ENCODE measurements around the gene LGR6. TPM values are rescaled to one million over a fixed set of nuclear protein-coding genes. Genes with fewer than 3 reads are reported as not detected.

Gene LGR6
- polyA plus RNA-seq, 3 donors: not detected

DNA sequence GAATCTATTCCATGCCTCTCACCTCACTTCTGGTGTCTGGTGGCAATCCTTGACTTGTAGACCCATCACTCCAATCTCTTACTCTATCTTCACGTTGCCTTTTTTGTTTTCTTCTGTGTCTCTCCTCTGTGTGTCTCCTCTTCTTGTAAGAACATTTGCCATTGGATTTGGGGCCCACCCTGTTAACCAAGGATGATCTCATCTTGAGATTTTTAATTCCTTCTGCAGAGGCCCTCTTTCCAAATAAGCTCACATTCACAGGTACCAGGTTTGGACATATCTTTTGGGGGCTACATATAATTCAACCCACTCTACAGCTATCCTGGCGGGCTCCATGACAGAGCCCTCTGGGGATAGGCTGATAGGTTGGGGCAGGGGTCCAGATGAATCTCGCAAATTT lies 92.3 kb downstream of the LGR6 start:
- no peak overlapping the region for H2AFZ ChIP-seq (ENCODE audit: insufficient read depth, low read depth, low read length, poor library complexity, severe bottlenecking)
- H3K4me2 ChIP-seq (replicated peaks; ENCODE audit: extremely low read depth, low read length, poor library complexity, severe bottlenecking): no peak overlapping the region
- intact Hi-C loops (cut with micrococcal nuclease): no loop called here
- no peaks in the 10 kb centered on the region for H3K79me2 ChIP-seq (ENCODE audit: insufficient read depth, low read length)
- no peaks in the 10 kb centered on the region for H3K4me1 ChIP-seq (ENCODE audit: control insufficient read depth in 1 of 2, insufficient read depth in 2 of 2, low read length in 2 of 2)
- Mint-ChIP-seq H3K36me3 (no peaks in the 10 kb centered on the region), H3K9me3 (no peaks in the 10 kb centered on the region), H3K4me3 (no peak overlapping the region), H3K27me3 (ENCODE audit: low read depth in 3 of 3) (peaks cover 15 to 46% (median 22%) of the 10 kb centered on the region in 3 donors), H3K27ac (no peak overlapping the region), H3K4me1 (peaks cover 3% of the 10 kb centered on the region)
- no peaks in the 10 kb centered on the region for H3K9me3 ChIP-seq (replicated peaks in 1 of 2; ENCODE audit: control insufficient read depth in 1 of 2, insufficient read depth in 1 of 2, low read length in 2 of 2)
- peaks cover 9 to 17% of the 10 kb centered on the region in 2 donors for H3K27me3 ChIP-seq (ENCODE audit: control insufficient read depth in 2 of 2, insufficient read depth in 2 of 2, low read length in 2 of 2)
- WGBS (ENCODE audit: insufficient coverage): 100% methylated on average over 1 of the region's 3 CpGs
- H3K36me3 ChIP-seq (replicated peaks in 1 of 2; ENCODE audit: control insufficient read depth in 1 of 2, insufficient read depth in 2 of 2, low read length in 2 of 2): no peaks in the 10 kb centered on the region
- DNase-seq: no peak
- H3K4me3 ChIP-seq (replicated peaks in 1 of 3; ENCODE audit: low read depth in 2 of 3, low read length in 3 of 3): no peak overlapping the region
- H3K27ac ChIP-seq (ENCODE audit: low read depth in 1 of 2, low read length in 2 of 2): no peak overlapping the region
- TF ChIP-seq, protein P1, sequence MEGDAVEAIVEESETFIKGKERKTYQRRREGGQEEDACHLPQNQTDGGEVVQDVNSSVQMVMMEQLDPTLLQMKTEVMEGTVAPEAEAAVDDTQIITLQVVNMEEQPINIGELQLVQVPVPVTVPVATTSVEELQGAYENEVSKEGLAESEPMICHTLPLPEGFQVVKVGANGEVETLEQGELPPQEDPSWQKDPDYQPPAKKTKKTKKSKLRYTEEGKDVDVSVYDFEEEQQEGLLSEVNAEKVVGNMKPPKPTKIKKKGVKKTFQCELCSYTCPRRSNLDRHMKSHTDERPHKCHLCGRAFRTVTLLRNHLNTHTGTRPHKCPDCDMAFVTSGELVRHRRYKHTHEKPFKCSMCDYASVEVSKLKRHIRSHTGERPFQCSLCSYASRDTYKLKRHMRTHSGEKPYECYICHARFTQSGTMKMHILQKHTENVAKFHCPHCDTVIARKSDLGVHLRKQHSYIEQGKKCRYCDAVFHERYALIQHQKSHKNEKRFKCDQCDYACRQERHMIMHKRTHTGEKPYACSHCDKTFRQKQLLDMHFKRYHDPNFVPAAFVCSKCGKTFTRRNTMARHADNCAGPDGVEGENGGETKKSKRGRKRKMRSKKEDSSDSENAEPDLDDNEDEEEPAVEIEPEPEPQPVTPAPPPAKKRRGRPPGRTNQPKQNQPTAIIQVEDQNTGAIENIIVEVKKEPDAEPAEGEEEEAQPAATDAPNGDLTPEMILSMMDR (IDR thresholded peaks at IDR 0.05): no peak
- no peaks in the 10 kb centered on the region for H4K20me1 ChIP-seq (ENCODE audit: insufficient read depth, low read length)
- H3K9ac ChIP-seq (ENCODE audit: insufficient read depth, low read length, poor library complexity, severe bottlenecking): no peak overlapping the region

DNA sequence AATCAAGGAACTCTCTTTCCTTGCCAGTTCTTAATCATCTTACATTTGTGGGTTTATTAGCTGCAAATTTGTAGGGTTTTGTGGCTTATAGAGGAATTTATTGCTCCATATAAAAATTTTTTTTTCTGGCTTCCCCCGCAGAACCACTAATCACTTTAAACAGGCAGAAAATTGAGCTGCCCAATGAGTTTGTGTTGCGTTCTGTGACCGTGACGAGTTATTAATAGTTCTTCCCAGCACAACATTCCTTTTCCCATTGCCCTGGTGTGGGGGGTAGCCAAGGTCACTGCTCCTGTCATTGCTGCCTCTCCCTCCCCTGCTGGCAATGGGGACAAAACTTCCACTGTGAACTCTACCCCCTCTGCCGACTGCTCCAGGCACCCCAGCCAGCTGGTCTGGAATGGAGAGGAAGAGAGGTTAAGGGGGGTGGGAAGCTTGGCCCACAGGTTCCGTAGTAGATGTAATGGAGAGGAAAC lies 93.1 kb downstream of the LGR6 start:
- H3K36me3 ChIP-seq (replicated peaks in 1 of 2; ENCODE audit: control insufficient read depth in 1 of 2, insufficient read depth in 2 of 2, low read length in 2 of 2): no peaks in the 10 kb centered on the region
- H3K27ac Mint-ChIP-seq: no peak overlapping the region
- H3K4me3 Mint-ChIP-seq: no peak overlapping the region
- no peak overlapping the region for H3K4me2 ChIP-seq (replicated peaks; ENCODE audit: extremely low read depth, low read length, poor library complexity, severe bottlenecking)
- TF ChIP-seq, protein P1 (IDR thresholded peaks at IDR 0.05): no peak
- no peaks in the 10 kb centered on the region for H3K4me1 ChIP-seq (ENCODE audit: control insufficient read depth in 1 of 2, insufficient read depth in 2 of 2, low read length in 2 of 2)
- no peak overlapping the region for H2AFZ ChIP-seq (ENCODE audit: insufficient read depth, low read depth, low read length, poor library complexity, severe bottlenecking)
- no peaks in the 10 kb centered on the region for H3K9me3 Mint-ChIP-seq
- no CpG with 5 or more reads among the region's 6 CpGs for WGBS (ENCODE audit: insufficient coverage)
- H3K4me1 Mint-ChIP-seq: peaks cover 3% of the 10 kb centered on the region
- DNase-seq: no peak
- no peaks in the 10 kb centered on the region for H3K79me2 ChIP-seq (ENCODE audit: insufficient read depth, low read length)
- H3K9ac ChIP-seq (ENCODE audit: insufficient read depth, low read length, poor library complexity, severe bottlenecking): no peak overlapping the region
- intact Hi-C loops (cut with micrococcal nuclease): no loop called here
- no peaks in the 10 kb centered on the region for H3K36me3 Mint-ChIP-seq
- H3K27me3 Mint-ChIP-seq (ENCODE audit: low read depth in 3 of 3): peaks cover 15 to 44% (median 19%) of the 10 kb centered on the region in 3 donors
- H3K9me3 ChIP-seq (replicated peaks in 1 of 2; ENCODE audit: control insufficient read depth in 1 of 2, insufficient read depth in 1 of 2, low read length in 2 of 2): no peaks in the 10 kb centered on the region
- H4K20me1 ChIP-seq (ENCODE audit: insufficient read depth, low read length): no peaks in the 10 kb centered on the region
- H3K27ac ChIP-seq (ENCODE audit: low read depth in 1 of 2, low read length in 2 of 2): no peak overlapping the region
- no peak overlapping the region for H3K4me3 ChIP-seq (replicated peaks in 1 of 3; ENCODE audit: low read depth in 2 of 3, low read length in 3 of 3)
- peaks cover 9 to 17% of the 10 kb centered on the region in 2 donors for H3K27me3 ChIP-seq (ENCODE audit: control insufficient read depth in 2 of 2, insufficient read depth in 2 of 2, low read length in 2 of 2)
